ENCODE results near the gene CLDN19. TPM values are rescaled to one million over a fixed set of nuclear protein-coding genes. Genes with fewer than 3 reads are reported as not detected.
A peak's percentile ranks its signal among the peaks of the same experiment; 100 is the strongest.

CLDN19 gene
- total and polyA plus RNA-seq, 9 of the 15 experiments (the other 6 are each of a cell fraction or from before 2014, with no cell fraction given): not detected

- TF ChIP-seq, protein P1, sequence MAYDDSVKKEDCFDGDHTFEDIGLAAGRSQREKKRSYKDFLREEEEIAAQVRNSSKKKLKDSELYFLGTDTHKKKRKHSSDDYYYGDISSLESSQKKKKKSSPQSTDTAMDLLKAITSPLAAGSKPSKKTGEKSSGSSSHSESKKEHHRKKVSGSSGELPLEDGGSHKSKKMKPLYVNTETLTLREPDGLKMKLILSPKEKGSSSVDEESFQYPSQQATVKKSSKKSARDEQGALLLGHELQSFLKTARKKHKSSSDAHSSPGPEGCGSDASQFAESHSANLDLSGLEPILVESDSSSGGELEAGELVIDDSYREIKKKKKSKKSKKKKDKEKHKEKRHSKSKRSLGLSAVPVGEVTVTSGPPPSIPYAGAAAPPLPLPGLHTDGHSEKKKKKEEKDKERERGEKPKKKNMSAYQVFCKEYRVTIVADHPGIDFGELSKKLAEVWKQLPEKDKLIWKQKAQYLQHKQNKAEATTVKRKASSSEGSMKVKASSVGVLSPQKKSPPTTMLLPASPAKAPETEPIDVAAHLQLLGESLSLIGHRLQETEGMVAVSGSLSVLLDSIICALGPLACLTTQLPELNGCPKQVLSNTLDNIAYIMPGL (CRISPR knock-in tag; IDR thresholded peaks at IDR 0.05): peak; percentile 71; the same call in 1 of the 2 replicates
- TF ChIP-seq POLR2AphosphoS5 (IDR thresholded peaks at IDR 0.05; ENCODE audit: control insufficient read depth, insufficient read depth, low read depth, low read length) (no peak), SMARCA4 (IDR thresholded peaks at IDR 0.05) (0 out of 2 replicates have a peak, but pooled peaks have one; percentile 28), ZKSCAN3 (CRISPR knock-in tag; IDR thresholded peaks at IDR 0.05) (no peak), OTX1 (CRISPR knock-in tag; IDR thresholded peaks at IDR 0.05) (no peak), PATZ1 (CRISPR knock-in tag; IDR thresholded peaks at IDR 0.05; ENCODE audit: borderline replicate concordance) (no peak), ZNF324 (CRISPR knock-in tag; IDR thresholded peaks at IDR 0.05) (no peak), SAP30 (IDR thresholded peaks at IDR 0.05; ENCODE audit: borderline replicate concordance, insufficient read depth, low read depth, low read length, poor library complexity, severe bottlenecking) (no peak), ZHX1 (conservative IDR thresholded peaks at IDR 0.05; ENCODE audit: low read length) (no peak), MYNN (IDR thresholded peaks at IDR 0.05) (no peak), MYNN (CRISPR knock-in tag; IDR thresholded peaks at IDR 0.05) (no peak), MAZ (CRISPR knock-in tag; conservative IDR thresholded peaks at IDR 0.05 in 1 of 2, IDR thresholded peaks at IDR 0.05 in 1 of 2) (no peak)
- TF ChIP-seq, protein P2, sequence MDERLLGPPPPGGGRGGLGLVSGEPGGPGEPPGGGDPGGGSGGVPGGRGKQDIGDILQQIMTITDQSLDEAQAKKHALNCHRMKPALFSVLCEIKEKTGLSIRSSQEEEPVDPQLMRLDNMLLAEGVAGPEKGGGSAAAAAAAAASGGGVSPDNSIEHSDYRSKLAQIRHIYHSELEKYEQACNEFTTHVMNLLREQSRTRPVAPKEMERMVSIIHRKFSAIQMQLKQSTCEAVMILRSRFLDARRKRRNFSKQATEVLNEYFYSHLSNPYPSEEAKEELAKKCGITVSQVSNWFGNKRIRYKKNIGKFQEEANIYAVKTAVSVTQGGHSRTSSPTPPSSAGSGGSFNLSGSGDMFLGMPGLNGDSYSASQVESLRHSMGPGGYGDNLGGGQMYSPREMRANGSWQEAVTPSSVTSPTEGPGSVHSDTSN (CRISPR knock-in tag; IDR thresholded peaks at IDR 0.05; ENCODE audit: low read depth): no peak
- TF ChIP-seq, protein P2 (tag; conservative IDR thresholded peaks at IDR 0.05; ENCODE audit: low read depth): no peak
- TF ChIP-seq, protein P3, sequence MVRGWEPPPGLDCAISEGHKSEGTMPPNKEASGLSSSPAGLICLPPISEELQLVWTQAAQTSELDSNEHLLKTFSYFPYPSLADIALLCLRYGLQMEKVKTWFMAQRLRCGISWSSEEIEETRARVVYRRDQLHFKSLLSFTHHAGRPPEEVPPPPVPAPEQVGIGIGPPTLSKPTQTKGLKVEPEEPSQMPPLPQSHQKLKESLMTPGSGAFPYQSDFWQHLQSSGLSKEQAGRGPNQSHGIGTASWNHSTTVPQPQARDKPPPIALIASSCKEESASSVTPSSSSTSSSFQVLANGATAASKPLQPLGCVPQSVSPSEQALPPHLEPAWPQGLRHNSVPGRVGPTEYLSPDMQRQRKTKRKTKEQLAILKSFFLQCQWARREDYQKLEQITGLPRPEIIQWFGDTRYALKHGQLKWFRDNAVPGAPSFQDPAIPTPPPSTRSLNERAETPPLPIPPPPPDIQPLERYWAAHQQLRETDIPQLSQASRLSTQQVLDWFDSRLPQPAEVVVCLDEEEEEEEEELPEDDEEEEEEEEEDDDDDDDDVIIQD (CRISPR knock-in tag; IDR thresholded peaks at IDR 0.05): no peak
Observed at GRCh38 chr1:42765832-42766740, 26.1 kb upstream of the CLDN19 start (continued).
